ENCODE measurements around the gene FAM20A.
"Not testable (repeated sequence)": the region's sequence is repeated elsewhere in the genome, so short reads cannot be mapped to it uniquely, and the experiment has no call there.

The FAM20A gene

DNA sequence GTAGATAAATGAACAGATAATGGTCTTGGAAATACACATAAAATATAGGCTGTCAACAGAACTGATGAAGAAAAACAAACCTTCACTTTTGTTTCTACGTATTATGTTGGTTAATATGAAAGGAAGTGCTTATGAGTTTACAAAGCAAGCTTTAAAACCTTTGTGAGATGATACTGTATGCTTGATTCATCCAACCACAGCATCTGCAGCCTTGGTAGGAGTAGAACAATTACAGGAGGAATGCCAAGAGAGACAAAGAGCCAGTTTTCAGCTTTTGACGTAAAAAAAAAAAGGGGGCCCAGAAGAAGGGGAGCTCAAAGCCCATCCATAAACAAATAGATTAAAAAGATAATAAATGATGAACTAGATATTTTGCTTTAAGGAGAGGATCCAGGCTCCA is 13.3 kb downstream of the FAM20A start:
- DNase-seq: no peak

DNA sequence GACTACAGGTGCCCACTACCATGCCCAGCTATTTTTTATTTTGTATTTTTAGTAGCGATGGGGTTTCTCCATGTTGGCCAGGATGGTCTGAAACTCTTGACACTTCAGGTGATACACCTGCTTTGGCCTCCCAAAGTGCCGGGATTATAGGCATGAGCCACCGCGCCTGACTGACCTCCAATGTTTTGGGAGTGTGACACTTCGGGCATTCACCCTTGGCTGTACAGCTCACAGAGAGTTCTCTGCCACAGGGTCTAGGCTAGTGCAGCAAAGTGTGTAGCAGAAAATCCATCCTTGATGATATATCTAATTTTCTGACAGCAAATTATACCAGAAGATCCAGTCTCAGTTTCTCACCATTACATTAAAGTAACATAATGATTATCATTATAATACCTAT is 14.1 kb downstream of the FAM20A start:
- DNase-seq: no peak

DNA sequence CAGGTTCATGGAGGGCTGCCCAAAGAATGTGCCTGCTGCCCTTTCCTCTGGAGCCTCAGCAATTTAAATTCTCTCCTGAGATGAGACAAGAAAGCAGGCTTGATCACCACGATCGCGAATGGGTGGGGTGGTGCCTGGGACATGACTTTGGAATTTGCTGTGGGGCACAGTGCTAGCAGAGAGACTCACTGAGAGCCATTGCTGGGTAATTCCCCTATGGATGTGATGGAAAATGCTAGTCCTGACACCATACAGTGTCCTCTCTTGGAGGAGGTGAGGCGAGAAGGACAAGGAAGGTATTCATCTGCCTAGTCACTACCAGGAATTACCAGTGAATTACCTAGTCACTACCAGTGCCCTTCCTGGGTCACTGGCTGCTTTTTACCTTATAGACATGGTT is 15.5 kb downstream of the FAM20A start:
- DNase-seq: no peak

DNA sequence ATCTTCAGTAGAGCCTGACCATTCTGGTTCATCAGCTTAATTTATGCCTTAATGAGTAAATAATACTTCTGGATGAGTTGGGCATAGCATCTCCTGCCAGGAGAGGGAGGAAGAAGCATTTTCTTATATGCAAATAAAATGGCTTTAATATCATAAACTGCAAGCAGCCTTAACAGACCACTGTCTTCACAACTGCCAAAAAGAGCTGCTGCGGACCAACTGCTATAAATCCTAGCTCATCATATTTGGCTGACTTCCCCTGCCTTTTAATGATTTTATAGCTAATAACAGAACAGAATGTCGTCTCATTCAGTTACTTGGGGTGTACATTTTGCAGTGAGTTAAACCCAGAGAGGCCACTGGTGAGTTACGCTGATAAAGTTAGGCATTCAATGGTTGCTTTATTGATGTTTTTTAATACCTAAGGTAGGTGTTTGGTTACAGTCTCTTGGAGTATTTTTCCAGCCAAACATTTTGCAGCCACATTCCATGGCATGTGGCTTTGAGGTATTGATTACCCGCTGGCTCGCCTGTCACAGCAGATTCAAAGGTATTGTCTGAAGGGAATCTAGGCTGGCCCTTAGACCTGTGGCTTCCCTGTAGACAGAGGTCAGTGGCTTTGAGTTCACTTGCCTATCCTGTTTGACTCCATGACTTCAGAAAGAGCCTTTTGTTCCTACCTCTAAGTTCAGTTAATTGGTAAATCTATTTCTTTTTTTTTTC is 16.4 kb downstream of the FAM20A start:
- no peak for DNase-seq

DNA sequence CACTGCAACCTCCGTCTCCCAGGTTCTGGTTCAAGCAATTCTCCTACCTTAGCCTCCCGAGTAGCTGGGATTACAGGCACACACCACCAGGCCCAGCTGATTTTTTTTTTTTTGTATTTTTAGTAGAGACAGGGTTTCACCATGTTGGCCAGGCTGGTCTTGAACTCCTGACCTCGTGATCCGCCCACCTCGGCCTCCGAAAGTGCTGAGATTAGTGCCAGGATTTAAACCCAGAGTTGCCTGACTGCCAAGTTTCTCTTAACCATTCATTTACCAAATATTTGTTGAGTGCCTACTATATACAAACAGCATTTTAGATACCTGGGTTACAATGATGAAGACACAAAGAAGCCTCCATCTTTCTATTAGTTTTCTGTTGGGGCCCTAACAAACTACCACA is 18.3 kb downstream of the FAM20A start:
- DNase-seq: not testable (repeated sequence)

DNA sequence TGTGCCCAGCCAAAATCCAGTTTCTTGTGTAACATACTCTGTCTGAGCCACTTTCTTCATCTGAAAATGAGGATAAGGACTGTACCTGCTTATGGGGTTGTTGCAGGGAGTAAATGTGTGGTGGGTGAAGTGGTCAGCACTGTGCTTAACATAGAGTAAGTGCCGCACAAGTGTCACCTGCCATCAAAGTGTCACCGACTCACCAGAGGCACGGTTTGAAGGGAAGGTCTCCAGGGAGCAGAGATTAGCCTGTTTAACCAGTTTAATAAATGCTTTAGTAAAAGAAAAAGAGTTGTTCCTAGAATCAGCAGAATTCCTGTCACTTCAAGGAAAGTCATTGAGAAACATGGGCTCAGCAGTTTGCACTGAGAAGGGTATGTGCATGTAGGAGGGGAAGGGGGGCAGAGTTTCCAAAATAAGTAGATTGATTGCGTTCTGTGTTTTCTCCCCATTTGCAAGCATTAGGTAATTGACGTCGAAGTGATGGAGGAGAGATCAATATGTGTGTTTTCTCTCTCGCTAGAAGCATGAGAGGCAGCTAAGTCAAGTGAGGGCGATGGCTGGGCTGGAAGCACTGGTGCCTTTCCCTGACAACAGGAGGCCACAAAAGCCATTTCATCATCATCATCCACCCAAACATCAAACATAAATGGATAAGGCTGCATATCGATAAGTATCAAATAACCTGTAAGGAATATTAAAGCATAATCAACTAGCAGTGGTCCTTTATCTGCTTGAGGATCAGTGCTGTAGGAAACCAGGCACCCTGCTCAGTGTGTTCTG is 19.1 kb downstream of the FAM20A start:
- no peak for DNase-seq

DNA sequence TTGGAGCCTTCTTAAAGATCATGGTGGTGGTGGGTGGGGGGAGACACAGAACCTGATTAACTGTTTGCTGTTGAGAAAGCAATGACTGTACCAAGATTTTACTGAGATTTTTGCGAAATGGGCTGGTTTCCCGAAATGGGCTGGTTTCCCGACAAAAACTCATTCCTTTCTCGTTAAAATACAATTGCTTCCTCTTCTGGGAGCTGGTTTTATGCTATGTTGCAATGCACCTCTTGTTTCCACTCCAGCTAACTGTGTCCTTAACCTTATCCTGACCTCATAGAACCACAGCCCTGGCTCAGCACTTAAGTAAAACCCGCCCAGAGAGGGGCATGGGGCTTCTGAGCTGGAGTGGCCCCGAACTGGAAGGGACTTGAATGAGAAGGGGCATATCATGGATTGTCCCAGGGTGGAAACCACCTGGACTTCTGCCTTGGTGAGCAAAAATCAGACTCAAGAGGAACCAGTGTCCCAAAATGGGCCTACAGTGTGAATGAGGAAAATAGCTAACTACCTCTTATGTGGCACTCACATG is 20.9 kb downstream of the FAM20A start:
- peak; percentile 38 for DNase-seq

DNA sequence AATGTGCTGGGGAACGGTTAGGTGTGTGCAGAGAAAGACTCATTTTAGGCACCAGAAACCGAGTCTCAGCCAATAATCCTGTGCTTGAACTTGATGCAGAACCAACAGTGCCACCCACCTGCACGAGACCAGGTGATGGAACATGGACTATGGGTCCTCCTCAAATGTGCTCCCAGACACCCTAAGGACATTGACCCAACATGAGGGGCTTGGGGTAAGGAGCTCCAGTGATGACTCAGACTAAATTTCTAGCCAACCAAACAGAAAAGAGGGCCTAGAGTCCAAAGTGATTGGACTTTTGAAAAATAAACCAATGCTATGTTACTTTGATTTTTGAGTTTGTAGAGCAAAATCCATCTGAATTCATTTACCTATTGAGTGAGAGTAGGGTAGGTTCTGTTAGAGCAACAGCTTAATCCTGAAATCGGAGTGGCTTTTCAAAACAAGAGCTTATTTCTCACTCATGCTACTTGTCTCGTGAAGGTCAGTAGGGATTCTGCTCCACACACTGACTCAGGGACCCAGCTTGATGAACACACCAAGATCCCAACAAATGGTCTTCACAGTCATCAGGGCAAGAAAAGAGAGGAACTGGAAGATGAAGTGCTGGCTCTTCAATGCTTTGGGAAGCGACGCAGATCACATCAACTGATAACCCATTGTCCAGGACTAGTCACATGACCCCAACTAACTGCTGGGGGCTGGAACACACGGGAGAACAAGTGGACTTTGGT is 21.8 kb downstream of the FAM20A start:
- no peak for DNase-seq

DNA sequence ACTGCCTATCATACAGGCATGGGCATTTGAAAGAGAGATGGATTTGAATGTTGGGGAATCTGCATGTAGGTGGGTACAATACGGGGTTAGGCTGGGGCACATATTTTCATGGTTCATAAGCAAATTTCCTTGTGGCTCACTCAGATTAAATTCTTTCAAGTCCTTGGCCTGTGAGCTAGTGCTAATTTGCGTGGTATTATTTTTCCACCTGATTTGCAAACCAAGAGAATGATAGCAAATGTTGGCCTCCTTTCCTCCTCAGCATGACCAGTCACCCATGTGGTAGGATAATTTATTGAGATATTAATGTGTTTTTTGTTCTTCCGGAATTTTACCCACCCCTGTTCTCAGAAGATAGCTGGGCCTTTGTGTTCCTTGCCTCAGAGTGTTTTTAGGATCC is 22.9 kb downstream of the FAM20A start:
- DNase-seq: no peak

DNA sequence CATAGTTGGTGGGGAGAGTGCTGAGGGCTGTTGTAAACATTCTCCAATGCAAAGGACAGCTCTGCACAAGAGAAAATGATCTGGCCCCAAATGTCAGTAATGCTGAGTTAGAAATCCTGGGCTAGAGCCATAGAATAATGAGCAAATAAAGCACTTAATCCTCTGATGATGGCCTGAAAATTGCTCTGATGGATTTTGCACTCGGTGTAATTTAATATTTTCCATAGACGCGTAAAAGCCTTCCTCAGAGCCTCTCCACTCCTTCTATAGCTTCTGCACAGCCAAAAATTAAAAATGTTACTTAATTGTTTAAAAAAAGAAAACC is 23.7 kb downstream of the FAM20A start:
- no peak for DNase-seq

DNA sequence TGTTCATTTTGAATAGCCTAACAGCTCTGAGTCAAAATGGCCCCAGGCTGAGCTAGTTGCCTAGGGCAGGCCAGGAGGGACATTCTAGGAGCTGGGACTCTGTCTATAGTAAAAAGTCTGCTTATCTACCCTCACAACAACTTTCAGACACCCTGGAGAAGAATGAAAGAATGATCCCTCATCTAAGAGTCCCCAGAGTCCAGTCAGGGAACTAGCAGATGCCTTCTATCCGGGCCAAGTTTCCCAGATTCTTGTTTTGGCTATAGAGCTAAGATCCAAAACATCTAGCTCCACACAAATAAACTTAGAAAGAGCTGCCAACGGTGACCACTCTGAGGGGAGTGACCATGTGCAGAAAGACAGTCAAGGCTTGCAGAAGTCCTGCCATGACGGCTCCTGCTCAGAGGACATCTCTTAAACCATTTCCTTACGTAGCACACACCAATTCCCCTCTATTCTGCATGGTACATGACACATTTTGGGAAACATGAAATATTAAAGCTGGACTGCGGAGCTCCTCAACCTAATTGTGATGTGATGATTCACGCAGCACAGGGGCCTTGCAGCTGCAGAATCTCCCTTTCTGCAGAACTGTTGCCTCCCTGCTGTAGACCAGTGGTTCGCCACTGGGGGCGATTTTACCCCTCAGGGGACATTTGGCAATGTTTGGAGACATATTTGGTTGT is 24.2 kb downstream of the FAM20A start:
- DNase-seq: peak; percentile 75

DNA sequence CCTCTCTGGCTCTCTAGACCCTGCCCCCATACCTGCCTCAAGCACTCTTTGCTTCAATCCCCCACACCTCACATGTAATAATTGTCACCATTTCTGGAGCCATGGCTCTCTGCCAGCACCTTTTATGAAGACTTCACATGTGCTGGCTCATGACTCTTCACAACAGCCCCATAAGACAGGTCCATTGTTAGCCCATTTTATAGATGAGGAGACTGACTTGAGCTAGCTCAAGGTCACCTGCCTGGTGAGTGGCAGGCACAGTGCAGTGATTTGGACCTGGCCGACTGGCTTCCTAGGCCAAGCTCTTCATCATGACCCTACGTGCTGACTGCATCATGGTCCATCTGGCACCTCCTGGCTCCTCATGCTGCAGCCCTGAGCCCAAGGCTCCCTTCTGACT is 25.0 kb downstream of the FAM20A start:
- DNase-seq: no peak

DNA sequence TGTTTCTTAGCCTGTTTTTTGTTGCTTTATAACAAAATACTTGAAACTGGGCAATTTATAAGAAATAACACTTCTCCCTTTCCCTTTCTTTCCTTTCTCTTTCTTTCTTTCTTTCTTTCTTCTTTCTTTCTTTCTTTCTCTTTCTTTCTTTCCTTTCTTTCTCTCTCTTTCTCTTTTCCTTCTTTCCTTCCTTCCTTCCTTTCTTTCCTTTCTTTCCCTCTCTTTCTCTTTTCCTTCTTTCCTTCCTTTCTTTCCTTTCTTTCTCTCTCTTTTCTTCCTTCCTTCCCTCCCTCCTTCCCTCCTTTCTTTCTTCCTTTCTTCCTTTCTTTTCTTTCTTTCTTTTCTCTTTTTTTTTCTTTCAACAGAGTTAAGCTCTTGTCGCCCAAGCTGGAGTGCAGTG is 27.8 kb downstream of the FAM20A start:
- DNase-seq: no peak

DNA sequence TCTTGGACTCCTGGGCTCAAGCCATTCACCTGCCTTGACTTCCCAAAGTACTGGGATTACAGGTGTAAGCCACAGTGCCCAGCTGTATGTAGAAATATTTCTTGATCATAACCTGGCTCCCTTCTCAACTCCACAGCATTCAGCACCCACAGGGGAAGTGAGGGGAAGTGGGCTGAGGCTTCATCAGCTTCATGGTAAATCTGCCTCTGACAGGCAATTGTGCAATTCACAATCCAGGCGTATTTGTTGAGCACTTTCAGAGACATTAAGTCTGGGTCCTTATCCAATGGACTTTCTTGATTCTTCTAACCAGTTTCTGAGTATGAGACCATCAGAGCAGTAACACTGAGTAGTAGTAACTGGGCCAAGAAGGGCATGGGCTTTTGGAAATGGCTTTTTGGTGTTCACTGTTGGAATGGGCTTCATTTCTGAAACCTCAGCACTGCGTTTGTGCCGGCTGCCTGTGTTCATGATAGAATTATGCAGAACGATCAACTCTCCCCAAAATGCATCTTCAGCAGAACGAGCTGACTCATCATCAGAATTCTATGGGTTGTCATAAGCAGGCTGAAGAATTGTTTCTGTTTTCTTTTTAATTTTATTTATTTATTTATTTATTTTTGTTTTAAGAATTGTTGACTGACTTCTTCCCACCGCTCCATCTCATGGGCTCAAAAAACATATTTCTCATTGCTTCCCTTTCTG is 28.9 kb downstream of the FAM20A start:
- DNase-seq: no peak

DNA sequence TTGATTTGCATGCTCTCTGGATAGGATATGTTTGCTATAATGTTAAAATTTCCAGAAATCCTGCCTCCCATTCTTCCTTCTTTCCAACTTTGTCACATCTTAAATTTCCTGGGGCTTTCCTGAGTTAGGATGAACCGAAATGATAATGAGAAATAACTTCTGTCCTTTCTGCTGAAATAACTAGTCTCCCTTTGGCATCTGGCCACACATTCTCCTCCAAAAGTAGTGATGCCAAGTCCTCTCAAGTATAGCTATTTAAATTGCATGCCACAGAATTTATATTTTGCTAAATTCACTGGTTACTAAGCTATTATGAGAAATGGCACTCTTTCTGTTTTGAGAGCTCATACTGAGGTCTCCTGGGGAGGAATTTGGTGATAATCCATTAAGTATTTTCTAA is 30.6 kb downstream of the FAM20A start:
- no peak for DNase-seq

DNA sequence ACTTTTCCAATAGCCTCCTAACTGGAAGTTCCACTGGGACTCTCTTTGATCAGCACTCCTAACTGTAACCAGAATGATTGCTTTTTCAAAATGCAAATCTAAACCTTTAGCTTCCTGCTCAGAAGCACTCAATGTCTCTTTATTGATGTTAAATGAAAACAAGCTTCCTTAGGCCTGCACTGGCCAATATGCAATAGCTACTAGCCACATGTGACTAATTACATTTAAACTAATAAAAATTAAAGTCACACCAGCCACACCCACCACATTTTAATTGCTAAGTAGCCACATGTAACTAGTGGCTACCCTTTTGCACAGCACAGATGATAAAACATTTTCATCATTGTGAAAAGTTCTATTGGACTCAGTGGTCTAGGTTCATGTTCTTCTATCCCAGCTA is 31.8 kb downstream of the FAM20A start:
- DNase-seq: no peak

DNA sequence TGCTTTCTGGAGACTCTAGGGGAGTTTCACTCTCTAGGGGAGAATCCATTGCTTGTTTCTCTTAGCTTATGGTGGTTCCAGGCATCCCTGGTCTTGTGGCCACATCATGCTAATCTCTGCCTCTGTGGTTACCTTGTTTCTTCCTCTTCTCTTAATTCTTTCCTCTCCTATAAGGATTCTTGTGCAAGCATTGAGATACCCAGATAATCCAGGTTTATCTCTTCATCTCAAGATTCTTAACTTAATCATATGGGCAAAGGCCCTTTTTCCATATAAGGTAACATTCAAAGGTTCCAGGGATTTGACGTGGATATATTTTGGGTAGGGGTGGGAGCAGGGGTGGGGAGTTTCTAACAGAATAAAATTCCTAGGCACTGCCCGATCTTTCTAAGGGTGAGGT is 32.6 kb downstream of the FAM20A start:
- DNase-seq: no peak

DNA sequence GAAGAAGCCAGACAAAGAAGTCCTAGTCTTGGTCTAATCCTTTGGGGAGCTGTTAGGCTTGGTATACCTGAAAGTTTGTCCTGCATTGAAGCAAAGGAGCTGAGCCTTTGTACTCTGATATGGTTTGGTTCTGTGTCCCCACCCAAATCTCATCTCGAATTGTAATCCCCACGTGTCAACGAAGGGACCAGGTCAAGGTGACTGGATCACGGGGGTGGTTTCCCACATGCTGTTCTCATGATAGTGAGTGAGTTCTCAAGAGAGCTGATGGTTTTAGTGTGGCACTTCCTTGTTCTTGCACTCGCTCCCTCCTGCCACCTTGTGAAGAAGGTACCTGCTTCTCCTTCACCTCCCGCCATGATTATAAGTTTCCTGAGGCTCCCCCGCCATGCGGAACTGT is 33.6 kb downstream of the FAM20A start:
- DNase-seq: no peak

DNA sequence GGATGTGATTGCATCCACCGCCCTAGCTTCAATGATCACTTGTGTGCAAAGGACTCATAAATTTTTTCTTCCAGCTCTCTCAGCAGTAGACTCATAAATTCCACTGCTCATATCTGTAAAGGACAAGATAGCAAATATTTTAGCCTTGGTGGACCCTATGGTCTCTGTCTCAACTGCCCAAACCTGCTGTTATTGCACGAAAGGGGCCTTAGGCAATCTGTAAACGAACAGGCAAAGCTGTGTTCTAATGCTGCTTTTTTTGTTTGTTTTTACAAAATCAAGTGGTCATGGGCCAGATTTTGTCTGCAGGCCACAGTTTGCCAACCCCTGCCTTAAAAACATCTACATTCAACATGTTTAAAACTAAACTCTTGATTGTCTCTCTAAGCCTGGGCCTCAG is 34.1 kb downstream of the FAM20A start:
- no peak for DNase-seq

DNA sequence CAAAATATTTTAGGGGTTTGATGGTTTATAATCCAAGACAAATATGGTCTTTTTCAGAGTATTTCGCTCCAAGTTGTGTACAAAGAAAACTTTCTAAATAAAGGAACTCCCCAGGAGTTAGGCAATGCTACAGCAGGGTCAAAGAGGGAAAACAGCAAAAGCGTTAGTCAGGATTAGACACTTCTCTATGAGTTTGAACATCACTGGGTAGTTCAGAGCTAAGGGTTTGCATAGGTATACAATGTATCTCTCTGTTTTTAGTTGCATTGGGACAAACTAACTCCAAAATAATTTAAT is 34.8 kb downstream of the FAM20A start:
- no peak for DNase-seq

DNA sequence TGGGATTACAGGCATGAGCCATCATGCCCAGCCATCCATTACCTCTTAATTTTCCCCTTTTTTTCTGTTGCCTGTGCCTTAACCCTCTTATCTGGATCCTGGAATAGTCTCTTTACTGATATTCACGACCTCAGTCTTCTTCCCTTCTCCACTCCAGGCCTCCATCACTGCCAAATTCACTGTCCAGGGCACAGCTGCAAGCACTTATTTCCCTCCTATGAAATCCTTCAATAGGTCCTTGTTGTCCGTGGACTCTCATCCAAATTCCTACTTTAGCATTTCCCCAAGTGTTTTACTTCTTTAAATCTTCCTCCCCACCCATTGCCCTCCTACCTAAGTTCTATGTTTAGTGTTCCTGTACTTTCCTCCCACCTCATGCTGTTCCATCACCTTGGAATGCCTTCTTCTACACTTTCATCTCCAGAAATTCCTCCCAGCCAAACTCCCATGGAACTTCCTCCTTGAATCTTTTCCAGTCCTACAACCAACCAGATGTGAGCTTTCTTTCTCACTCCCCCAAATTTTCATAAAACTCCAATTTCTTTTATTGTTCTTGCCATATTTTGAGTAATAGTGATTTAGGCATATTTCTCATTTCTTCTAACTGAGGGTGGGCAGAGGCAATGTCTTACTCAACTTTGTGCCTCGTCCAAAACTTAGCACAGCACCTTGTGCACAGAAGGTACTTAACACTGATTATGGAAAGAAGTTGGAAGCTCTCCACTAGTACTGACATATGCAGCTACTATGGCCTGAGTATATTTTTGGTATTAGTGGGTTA is 35.3 kb downstream of the FAM20A start:
- no peak for DNase-seq

All from EL (cell line).